T-cell (primary cell): ENCODE measurements around the gene PRKCA. TPM values are rescaled to one million over a fixed set of nuclear protein-coding genes. Genes with fewer than 3 reads are reported as not detected.

Experiments
- ATAC-seq, 4 experiments: fragments of 200-7000 bp in 3 of 4; fragments of 150-1000 bp in 1 of 4; cut with Tn5 transposase; replicated peaks in 1 of 4; 1 replicate in 3 of 4; 2 replicates in 1 of 4; pipeline ENCODE4 v1.10.0; 2021; ENCODE audit warnings: moderate library complexity in 3 of 4, mild to moderate bottlenecking in 2 of 4, moderate number of reproducible peaks in 1 of 4
- CTCF ChIA-PET, 2 donors: fragments of 300-600 bp; sonication (Branson Sonifier 250); formaldehyde crosslinking; loops; one replicate each; lab custom pipeline; 2022; ENCODE audit warnings: antibody characterized with exemption in 2 of 2; lab: Charles Lee
- POLR2A ChIA-PET, 2 donors: fragments of 300-600 bp; sonication (Branson Sonifier 250); formaldehyde crosslinking; loops; one replicate each; lab custom pipeline; 2022; ENCODE audit warnings: antibody characterized with exemption in 2 of 2; lab: Charles Lee
- DNase-seq, 35 experiments: peaks; one replicate each; pipeline versions ENCODE4 v3.0.0 to v3.0.0-alpha.2; 2013 to 2023
- H3K27ac ChIP-seq: one replicate; pipeline ENCODE4 v1.5.1; 2013; ENCODE audit warnings: low read length
- H3K27me3 ChIP-seq, 2 experiments: replicated peaks in 1 of 2; 1 replicate in 1 of 2; 2 replicates in 1 of 2; pipeline versions ENCODE4 v1.6.1 to v1.7.0; 2013; ENCODE audit warnings: low read length in 1 of 2, mixed read lengths in 1 of 2; ENCODE audit not compliant: control insufficient read depth in 2 of 2, insufficient read depth in 2 of 2; ENCODE audit errors: extremely low read depth in 1 of 2
- H3K36me3 ChIP-seq, 2 donors: 1 replicate in 1 of 2; 2 replicates in 1 of 2; pipeline versions ENCODE4 v1.6.1 to v1.7.0; 2013; ENCODE audit warnings: low read length in 1 of 2; ENCODE audit not compliant: control insufficient read depth in 2 of 2, insufficient read depth in 1 of 2; ENCODE audit errors: extremely low read depth in 1 of 2
- H3K4me1 ChIP-seq, 2 experiments: 1 replicate in 1 of 2; 2 replicates in 1 of 2; pipeline versions ENCODE4 v1.6.1 to v1.7.0; 2013; ENCODE audit warnings: low read length in 2 of 2, mixed read lengths in 1 of 2; ENCODE audit not compliant: insufficient read depth in 2 of 2, control insufficient read depth in 1 of 2; ENCODE audit errors: extremely low read depth in 1 of 2
- H3K4me3 ChIP-seq, 2 donors: 1 replicate in 1 of 2; 2 replicates in 1 of 2; pipeline versions ENCODE4 v1.5.1 to v1.7.0; 2013; ENCODE audit warnings: mild to moderate bottlenecking in 2 of 2, low read length in 1 of 2, moderate library complexity in 1 of 2; ENCODE audit not compliant: control insufficient read depth in 1 of 2; ENCODE audit errors: extremely low read depth in 1 of 2
- H3K9me3 ChIP-seq: 2 replicates; pipeline ENCODE4 v1.7.0; 2013
- H3K27ac Mint-ChIP-seq, 2 donors: one replicate each; pipeline ENCODE4 v1.8.0; 2020 to 2021; ENCODE audit warnings: mild to moderate bottlenecking in 2 of 2, mixed read lengths in 2 of 2
- H3K27me3 Mint-ChIP-seq, 2 donors: one replicate each; pipeline ENCODE4 v1.8.0; 2021 to 2022; ENCODE audit warnings: mixed read lengths in 2 of 2
- H3K36me3 Mint-ChIP-seq: one replicate; pipeline ENCODE4 v1.8.0; 2021; ENCODE audit warnings: mixed read lengths
- H3K4me1 Mint-ChIP-seq, 3 donors: one replicate each; pipeline ENCODE4 v1.8.0; 2020 to 2022; ENCODE audit warnings: mixed read lengths in 3 of 3, mild to moderate bottlenecking in 1 of 3
- H3K4me3 Mint-ChIP-seq, 3 donors: one replicate each; pipeline ENCODE4 v1.8.0; 2020 to 2022; ENCODE audit warnings: mild to moderate bottlenecking in 3 of 3, mixed read lengths in 3 of 3, moderate library complexity in 3 of 3
- H3K9me3 Mint-ChIP-seq, 3 donors: one replicate each; pipeline ENCODE4 v1.8.0; 2020 to 2022; ENCODE audit warnings: mixed read lengths in 3 of 3
- WGBS: methylation state at CpG from one replicate; pipeline ENCODE4 v1.1.5; 2013; ENCODE audit warnings: missing lambda C conversion rate; ENCODE audit not compliant: insufficient coverage; 5-methylcytosine and 5-hydroxymethylcytosine counted together
- total RNA-seq, 35 experiments: library from RNA in 6 of 35; stranded (reverse) in 6 of 35; fragments of 120-200 nt in 1 of 35; gene quantifications; one replicate each; pipeline versions ENCODE4 v1.2.1 to v1.2.4 and lab custom pipeline; 2013 to 2026

PRKCA gene
- total RNA-seq, 5 donors from 2014 or later (not counting 1 experiment from before 2014, with no cell fraction given) = 75.9 to 128 (median 82.0) TPM

DNA sequence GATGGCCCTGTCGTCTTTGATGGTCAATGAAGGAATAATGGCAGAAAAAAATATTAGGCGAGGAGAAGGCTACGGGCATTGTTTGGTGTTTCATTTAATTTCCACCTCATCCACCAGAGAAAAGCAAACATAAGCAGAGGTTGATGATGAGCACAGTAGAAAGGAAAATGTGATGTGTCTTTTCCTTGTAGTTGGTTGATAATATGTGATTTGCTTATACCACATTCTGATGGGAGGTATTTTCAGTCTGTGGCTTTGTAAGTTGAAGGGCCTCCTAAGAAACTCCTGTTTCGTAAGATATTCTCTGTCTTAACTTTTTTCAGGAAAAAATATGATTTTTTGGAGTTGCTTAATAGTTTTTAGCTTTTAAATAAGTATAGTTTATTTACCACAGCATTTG is 215.7 kb downstream of the PRKCA start:
- Histone ChIP-seq H3K4me3 (no peak overlapping the region), H3K9me3 (no peaks in the 10 kb centered on the region), H3K4me1 (no peaks in the 10 kb centered on the region), H3K27me3 (no peaks in the 10 kb centered on the region), H3K36me3 (peaks cover 2 to 3% of the 10 kb centered on the region in 2 donors), H3K27ac (no peak overlapping the region)
- Mint-ChIP-seq H3K36me3 (peaks cover 47% of the 10 kb centered on the region), H3K4me3 (no peak overlapping the region), H3K27me3 (no peaks in the 10 kb centered on the region), H3K9me3 (no peaks in the 10 kb centered on the region), H3K4me1 (peaks cover 52 to 59% (median 56%) of the 10 kb centered on the region in 3 donors), H3K27ac (no peak overlapping the region)
- POLR2A ChIA-PET = no interaction called here
- DNase-seq (no peak), ATAC-seq (no peak)
- no CpG with 5 or more reads among the region's 4 CpGs for WGBS
- CTCF ChIA-PET = no interaction called here

DNA sequence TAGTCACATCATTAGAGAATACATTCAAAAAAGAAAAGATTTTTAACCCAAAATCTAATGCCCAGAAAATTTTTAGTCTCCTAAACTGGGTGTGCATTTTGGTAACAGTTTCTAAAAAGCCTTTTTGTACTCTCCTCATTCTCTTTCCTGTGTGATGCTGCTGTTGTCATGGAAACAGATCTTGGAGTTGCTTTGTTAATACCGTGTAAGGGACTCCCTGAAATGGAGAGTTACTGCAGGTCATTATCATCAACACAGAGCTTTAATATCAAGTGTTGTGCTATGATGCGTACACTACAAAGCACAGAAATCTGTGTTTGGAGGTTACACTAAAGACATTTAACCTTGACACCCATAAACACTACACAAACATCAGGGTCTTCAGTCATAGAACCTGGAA is 216.3 kb downstream of the PRKCA start:
- WGBS = no CpG with 5 or more reads among the region's 2 CpGs
- Mint-ChIP-seq H3K4me1 (peaks cover 51 to 61% (median 53%) of the 10 kb centered on the region in 3 donors), H3K27ac (no peak overlapping the region), H3K9me3 (no peaks in the 10 kb centered on the region), H3K27me3 (no peaks in the 10 kb centered on the region), H3K4me3 (no peak overlapping the region), H3K36me3 (peaks cover 49% of the 10 kb centered on the region)
- Histone ChIP-seq H3K4me1 (no peaks in the 10 kb centered on the region), H3K27ac (no peak overlapping the region), H3K27me3 (no peaks in the 10 kb centered on the region), H3K4me3 (no peak overlapping the region), H3K9me3 (no peaks in the 10 kb centered on the region), H3K36me3 (peaks cover 2 to 3% of the 10 kb centered on the region in 2 donors)
- DNase-seq (peak in 1 of 35 experiments; percentile 27), ATAC-seq (no peak)
- ChIA-PET POLR2A (no interaction called here), CTCF (no interaction called here)

DNA sequence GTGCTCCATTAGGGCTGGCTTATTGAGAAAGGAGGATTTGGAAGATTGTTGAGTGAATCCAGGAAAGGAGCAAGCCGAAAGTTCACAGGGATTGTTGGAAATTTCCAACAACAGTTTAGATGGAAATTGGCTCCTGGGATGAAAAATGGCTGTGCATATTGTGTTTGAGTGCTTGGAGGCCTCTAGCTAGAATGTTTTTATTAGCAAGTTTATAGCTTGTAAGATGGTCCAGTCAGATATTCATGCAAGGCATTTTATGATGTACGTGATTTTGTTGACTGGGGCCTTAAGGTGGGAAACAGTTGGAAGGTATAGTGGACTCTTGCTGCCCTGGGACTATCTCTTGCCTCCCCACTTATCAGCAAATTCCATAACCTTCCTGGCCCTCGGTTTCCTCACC is 216.7 kb downstream of the PRKCA start:
- Histone ChIP-seq H3K9me3 (no peaks in the 10 kb centered on the region), H3K27ac (no peak overlapping the region), H3K4me3 (no peak overlapping the region), H3K4me1 (no peaks in the 10 kb centered on the region), H3K36me3 (peaks cover 2 to 3% of the 10 kb centered on the region in 2 donors), H3K27me3 (no peaks in the 10 kb centered on the region)
- Mint-ChIP-seq H3K36me3 (peaks cover 51% of the 10 kb centered on the region), H3K4me1 (peaks cover 51 to 66% (median 55%) of the 10 kb centered on the region in 3 donors), H3K27me3 (no peaks in the 10 kb centered on the region), H3K9me3 (no peaks in the 10 kb centered on the region), H3K4me3 (no peak overlapping the region), H3K27ac (no peak overlapping the region)
- POLR2A ChIA-PET = interaction anchor here (0.6 to 0.7 kb wide), 2 partner anchors 71 to 307 kb away, joined by 3 to 4 read pairs; no protein-coding TSS in a partner anchor
- 79% methylated on average over 1 of the region's 3 CpGs for WGBS
- DNase-seq (no peak), ATAC-seq (no peak)
- CTCF ChIA-PET = no interaction called here

DNA sequence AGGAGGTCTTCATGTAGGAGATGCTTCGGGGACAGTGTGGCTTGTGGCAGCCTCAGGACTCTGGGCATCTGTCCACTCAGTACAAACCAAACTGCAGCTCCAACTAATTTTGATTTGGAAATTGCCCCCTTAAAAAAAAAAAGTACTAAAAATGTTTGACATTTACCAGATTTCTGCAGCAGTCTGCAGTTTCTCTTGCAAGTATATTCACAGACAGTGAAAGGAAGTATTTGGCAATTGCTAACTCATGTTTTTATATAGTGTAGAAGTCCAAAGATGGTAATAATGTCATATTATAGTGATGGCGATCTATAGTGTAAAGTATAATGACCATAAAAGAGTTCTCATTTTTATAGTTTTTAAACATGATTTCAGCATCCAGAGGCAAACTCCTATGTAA is 218.6 kb downstream of the PRKCA start:
- H3K27me3 ChIP-seq = no peaks in the 10 kb centered on the region
- Mint-ChIP-seq H3K36me3 (peaks cover 50% of the 10 kb centered on the region), H3K9me3 (peaks cover 0 to 3% (median 0%) of the 10 kb centered on the region in 3 donors), H3K4me3 (no peak overlapping the region), H3K27me3 (no peaks in the 10 kb centered on the region), H3K27ac (no peak overlapping the region), H3K4me1 (peaks cover 54 to 73% (median 61%) of the 10 kb centered on the region in 3 donors)
- no peak for ATAC-seq
- POLR2A ChIA-PET = no interaction called here
- 100% methylated on average over 1 of the region's 2 CpGs for WGBS
- CTCF ChIA-PET = no interaction called here
- no peaks in the 10 kb centered on the region for H3K4me1 ChIP-seq
- H3K36me3 ChIP-seq = peaks cover 0 to 3% of the 10 kb centered on the region in 2 donors
- no peak for DNase-seq
- no peaks in the 10 kb centered on the region for H3K9me3 ChIP-seq
- no peak overlapping the region for H3K4me3 ChIP-seq
- H3K27ac ChIP-seq = no peak overlapping the region

DNA sequence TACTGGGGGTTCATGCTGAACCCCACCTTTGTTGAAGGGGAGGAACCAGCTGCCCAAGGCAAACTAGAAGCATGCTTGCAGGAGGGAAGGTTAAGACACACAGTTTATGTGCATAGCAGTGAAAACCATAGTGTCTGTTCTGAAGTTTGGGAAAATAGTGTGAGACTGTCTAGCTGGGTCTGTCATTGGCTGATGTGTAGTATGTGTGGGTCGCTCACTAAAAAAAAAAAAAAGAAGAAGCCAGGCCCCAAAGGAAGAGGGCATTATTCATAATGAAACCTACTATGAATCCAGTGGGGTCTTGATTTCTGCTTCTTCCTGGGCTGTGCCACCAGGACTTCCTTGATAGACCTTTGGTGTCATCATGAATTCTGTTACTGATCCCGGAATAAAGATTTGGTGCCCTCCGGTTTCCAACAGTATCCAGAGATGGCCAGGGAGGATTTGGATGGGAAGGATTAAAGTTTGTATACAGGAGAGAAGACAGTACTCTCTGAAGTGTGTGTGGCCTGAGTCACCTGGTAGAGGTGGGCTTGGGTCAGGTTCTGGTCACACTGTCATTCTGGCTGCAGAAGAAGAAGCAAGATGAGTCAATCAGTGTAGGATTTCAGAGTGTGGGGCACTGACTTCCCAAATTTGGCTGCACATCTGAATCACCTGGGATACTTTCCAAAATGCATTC is 220.3 kb downstream of the PRKCA start:
- Mint-ChIP-seq H3K27ac (peak overlapping the region; percentile 16 to 47), H3K36me3 (peaks cover 46% of the 10 kb centered on the region)

DNA sequence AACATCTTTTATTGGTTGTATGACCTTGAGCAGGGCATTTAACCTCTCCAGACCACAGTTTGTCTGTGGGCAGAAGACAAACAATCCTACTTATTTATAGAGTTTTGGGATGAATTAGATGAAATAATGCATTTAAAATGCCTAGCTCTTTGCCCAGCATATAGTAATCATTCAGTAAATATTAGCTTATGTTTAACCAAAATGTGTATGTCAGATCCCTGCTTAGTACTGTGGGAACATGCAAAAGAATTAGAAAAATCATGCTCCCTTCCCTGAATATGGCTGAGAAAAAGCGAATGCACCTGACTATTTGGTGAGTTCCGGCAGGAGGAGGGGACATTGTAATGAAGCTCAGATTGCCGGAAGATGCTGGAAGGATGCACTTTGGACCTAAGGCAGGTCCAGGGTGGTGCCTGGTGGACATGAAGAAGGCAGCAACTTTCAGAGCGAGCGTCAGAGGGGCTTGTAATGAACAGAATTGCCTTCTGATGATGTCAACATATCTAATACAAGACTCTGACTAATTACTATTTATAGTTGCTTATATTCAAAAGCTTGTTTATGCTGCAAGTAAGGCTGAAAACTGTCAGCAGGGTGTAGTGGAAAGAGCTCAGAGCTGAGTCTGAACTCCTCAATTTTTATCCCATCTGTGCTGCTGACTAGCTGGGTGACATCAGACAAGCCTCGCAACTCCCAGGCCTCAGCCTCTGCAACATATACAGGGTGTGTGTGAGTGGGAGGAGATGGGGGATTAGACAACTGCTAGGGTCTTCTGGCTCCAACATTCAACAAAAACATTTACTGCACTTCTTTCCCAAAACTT is 221.2 kb downstream of the PRKCA start:
- no peaks in the 10 kb centered on the region for H3K27me3 ChIP-seq
- H3K4me3 ChIP-seq = no peak overlapping the region
- no peak overlapping the region for H3K27ac ChIP-seq
- WGBS = no CpG with 5 or more reads among the region's 6 CpGs
- H3K9me3 Mint-ChIP-seq = peaks cover 0 to 3% (median 0%) of the 10 kb centered on the region in 3 donors
- H3K4me1 ChIP-seq = peaks cover 0 to 3% of the 10 kb centered on the region in 2 experiments
- ChIA-PET CTCF (no interaction called here), POLR2A (interaction anchor here in 1 of 2 donors (0.6 kb wide), 1 partner anchor 16 kb away, joined by 6 read pairs; no protein-coding TSS in a partner anchor)
- no peak for DNase-seq
- ATAC-seq = no peak
- H3K4me3 Mint-ChIP-seq = no peak overlapping the region
- peaks cover 0 to 3% of the 10 kb centered on the region in 2 donors for H3K36me3 ChIP-seq
- H3K27ac Mint-ChIP-seq = no peak overlapping the region
- H3K36me3 Mint-ChIP-seq = peaks cover 51% of the 10 kb centered on the region
- H3K9me3 ChIP-seq = no peaks in the 10 kb centered on the region
- H3K4me1 Mint-ChIP-seq = peaks cover 53 to 73% (median 63%) of the 10 kb centered on the region in 3 donors
- no peaks in the 10 kb centered on the region for H3K27me3 Mint-ChIP-seq

More for the DNA sequence above, 220.3 kb downstream of the PRKCA start:
- Mint-ChIP-seq H3K4me3 (peak overlapping the region in 1 of 3 donors; percentile 6), H3K27me3 (no peaks in the 10 kb centered on the region), H3K4me1 (peaks cover 51 to 79% (median 65%) of the 10 kb centered on the region in 3 donors), H3K9me3 (peaks cover 0 to 3% (median 0%) of the 10 kb centered on the region in 3 donors)
- no peak for ATAC-seq
- H3K27me3 ChIP-seq = no peaks in the 10 kb centered on the region
- POLR2A ChIA-PET = interaction anchor here in 1 of 2 donors (0.7 kb wide), 1 partner anchor 54 kb away, joined by 5 read pairs; no protein-coding TSS in a partner anchor
- peaks cover 0 to 3% of the 10 kb centered on the region in 2 experiments for H3K4me1 ChIP-seq
- no peak for DNase-seq
- H3K27ac ChIP-seq = no peak overlapping the region
- 66% methylated on average over 2 of the region's 3 CpGs for WGBS
- CTCF ChIA-PET = interaction anchor here in 1 of 2 donors (0.6 kb wide), 1 partner anchor 76 kb away, joined by 3 read pairs; no protein-coding TSS in a partner anchor
- no peaks in the 10 kb centered on the region for H3K9me3 ChIP-seq
- H3K4me3 ChIP-seq = no peak overlapping the region
- peaks cover 0 to 3% of the 10 kb centered on the region in 2 donors for H3K36me3 ChIP-seq
